Thyroid gland (tissue), 4 donors: ENCODE measurements around the gene HSPA1L. TPM values are rescaled to one million over a fixed set of nuclear protein-coding genes. Genes with fewer than 3 reads are reported as not detected.
"Not testable (repeated sequence)": the region's sequence is repeated elsewhere in the genome, so short reads cannot be mapped to it uniquely, and the experiment has no call there.

ENCODE experiments used
- DNase-seq, 2 donors: peaks; one replicate each; pipeline ENCODE4 v3.0.0-alpha.2; 2019
- H3K27ac ChIP-seq, 3 donors: fragments of 200-600 bp; sonication (generic); 1 replicate in 2 of 3; 2 replicates in 1 of 3; pipeline ENCODE4 v1.5.1; 2016 to 2019; ENCODE audit warnings: mild to moderate bottlenecking in 1 of 3, moderate library complexity in 1 of 3
- H3K27me3 ChIP-seq: fragments of 200-600 bp; sonication (generic); one replicate; pipeline ENCODE4 v1.5.1; 2019
- H3K36me3 ChIP-seq, 2 donors: fragments of 200-600 bp; sonication (generic); one replicate each; pipeline ENCODE4 v1.5.1; 2016 to 2019
- H3K4me1 ChIP-seq, 2 donors: fragments of 200-600 bp; sonication (generic); one replicate each; pipeline ENCODE4 v1.5.1; 2017 to 2019
- H3K4me3 ChIP-seq, 3 donors: fragments of 200-600 bp; sonication (generic); replicated peaks in 1 of 3; 1 replicate in 2 of 3; 2 replicates in 1 of 3; pipeline ENCODE4 v1.5.1; 2016; ENCODE audit warnings: mild to moderate bottlenecking in 1 of 3
- H3K9me3 ChIP-seq: fragments of 200-600 bp; sonication (generic); one replicate; pipeline ENCODE4 v1.5.1; 2017
- CTCF ChIP-seq, 6 experiments: fragments of 200-600 bp in 3 of 6; fragments of 450-650 bp in 3 of 6; sonication (generic) in 3 of 6; IDR thresholded peaks; one replicate each; pipeline ENCODE4 v1.5.1; 2016 to 2019; ENCODE audit warnings: antibody characterized with exemption in 6 of 6, mild to moderate bottlenecking in 2 of 6, inconsistent platforms in 1 of 6, moderate library complexity in 1 of 6
- POLR2A ChIP-seq, 2 donors: fragments of 450-650 bp; IDR thresholded peaks; one replicate each; pipeline ENCODE4 v1.6.1; 2017; ENCODE audit warnings: antibody characterized with exemption in 2 of 2, mild to moderate bottlenecking in 2 of 2, moderate library complexity in 1 of 2
- WGBS, 2 donors: methylation state at CpG; one replicate each; pipeline ENCODE4 v1.1.5; 2017; 5-methylcytosine and 5-hydroxymethylcytosine counted together
- intact Hi-C: fragments of 100-400 bp; cut with DNase I; formaldehyde crosslinking; loops from one replicate; pipeline ENCODE4 v1.15.1; 2023
- total RNA-seq, 4 donors: library from RNA; depleted of rRNA; stranded (reverse); fragments of >200 nt; gene quantifications; one replicate each; pipeline ENCODE4 v1.2.3, GENCODE V29; 2016

Gene HSPA1L
- total RNA-seq, 4 donors from 2014 or later = 3.5 to 4.1 (median 3.9) TPM

- intact Hi-C loops = loop anchor here (5.0 kb wide), 1 partner anchor 36 kb away; the partner anchor contains the start of gene EHMT2
- WGBS, 2 donors = 92 to 94% methylated on average over 7 of the region's 7 CpGs
These were observed 46.1 kb upstream of the HSPA1L start for GRCh38 chr6:31861150-31861549.

GRCh38 chr6:31860349-31860748, 45.3 kb upstream of the HSPA1L start:
- intact Hi-C loops = loop anchor here (5.0 kb wide), 1 partner anchor 37 kb away; the partner anchor contains the start of gene EHMT2

More at GRCh38 chr6:31861150-31861549, 46.1 kb upstream of the HSPA1L start:
- H3K4me1 ChIP-seq = peaks cover 17 to 22% of the 10 kb centered on the region in 2 donors
- no peak for TF ChIP-seq POLR2A (IDR thresholded peaks at IDR 0.05)
- no peak for TF ChIP-seq CTCF (IDR thresholded peaks at IDR 0.05)
- H3K27me3 ChIP-seq = no peaks in the 10 kb centered on the region
- H3K27ac ChIP-seq = peak overlapping the region in 1 of 3 donors; percentile 90
- H3K9me3 ChIP-seq = no peaks in the 10 kb centered on the region
- H3K36me3 ChIP-seq = peaks cover 14 to 23% of the 10 kb centered on the region in 2 donors
- no peak for DNase-seq
- H3K4me3 ChIP-seq = no peak overlapping the region

GRCh38 chr6:31859923-31860322, 44.8 kb upstream of the HSPA1L start:
- 95% methylated on average over 6 to 10 of the region's 11 CpGs for WGBS, 2 donors
- Histone ChIP-seq H3K4me3 (no peak overlapping the region), H3K4me1 (peaks cover 17 to 19% of the 10 kb centered on the region in 2 donors), H3K27me3 (no peaks in the 10 kb centered on the region), H3K36me3 (peaks cover 14 to 23% of the 10 kb centered on the region in 2 donors), H3K9me3 (no peaks in the 10 kb centered on the region), H3K27ac (no peak overlapping the region)
- intact Hi-C loops = loop anchor here (5.0 kb wide), 1 partner anchor 37 kb away; the partner anchor contains the start of gene EHMT2
- TF ChIP-seq CTCF (IDR thresholded peaks at IDR 0.05) = no peak
- no peak for TF ChIP-seq POLR2A (IDR thresholded peaks at IDR 0.05)
- no peak for DNase-seq

More at GRCh38 chr6:31860349-31860748, 45.3 kb upstream of the HSPA1L start:
- DNase-seq = no peak
- H3K4me3 ChIP-seq = no peak overlapping the region
- H3K9me3 ChIP-seq = no peaks in the 10 kb centered on the region
- H3K4me1 ChIP-seq = peaks cover 17 to 22% of the 10 kb centered on the region in 2 donors
- no peak overlapping the region for H3K27ac ChIP-seq
- no peaks in the 10 kb centered on the region for H3K27me3 ChIP-seq
- WGBS, 2 donors = 92 to 93% methylated on average over 13 of the region's 13 CpGs
- peaks cover 14 to 23% of the 10 kb centered on the region in 2 donors for H3K36me3 ChIP-seq
- TF ChIP-seq CTCF (IDR thresholded peaks at IDR 0.05) = no peak
- no peak for TF ChIP-seq POLR2A (IDR thresholded peaks at IDR 0.05)

- H3K9me3 ChIP-seq = no peaks in the 10 kb centered on the region
- no peak overlapping the region for H3K4me3 ChIP-seq
- peaks cover 14 to 23% of the 10 kb centered on the region in 2 donors for H3K36me3 ChIP-seq
- intact Hi-C loops = no loop called here
- no peaks in the 10 kb centered on the region for H3K27me3 ChIP-seq
- H3K27ac ChIP-seq = no peak overlapping the region
- no peak for DNase-seq
- WGBS, 2 donors = 85 to 90% methylated on average over 8 of the region's 8 CpGs
- no peak for TF ChIP-seq CTCF (IDR thresholded peaks at IDR 0.05)
- TF ChIP-seq POLR2A (IDR thresholded peaks at IDR 0.05) = no peak
- peaks cover 12 to 13% of the 10 kb centered on the region in 2 donors for H3K4me1 ChIP-seq
These were observed 43.6 kb upstream of the HSPA1L start for GRCh38 chr6:31858707-31859106.

GRCh38 chr6:31857774-31858173, 42.7 kb upstream of the HSPA1L start:
- H3K27ac ChIP-seq = peak overlapping the region in 1 of 3 donors; percentile 58
- H3K36me3 ChIP-seq = peaks cover 14 to 23% of the 10 kb centered on the region in 2 donors
- H3K4me1 ChIP-seq, H3K9me3 ChIP-seq, H3K27me3 ChIP-seq, intact Hi-C loops, H3K4me3 ChIP-seq: not testable (repeated sequence)
- DNase-seq = peak; percentile 72 to 76
- 43 to 66% methylated on average over 7 to 8 of the region's 8 CpGs for WGBS, 2 donors

- intact Hi-C loops, H3K4me1 ChIP-seq, H3K27ac ChIP-seq, DNase-seq, H3K9me3 ChIP-seq, H3K27me3 ChIP-seq, H3K36me3 ChIP-seq, H3K4me3 ChIP-seq: not testable (repeated sequence)
- WGBS, 2 donors = 80 to 96% methylated on average over 23 to 25 of the region's 35 CpGs
These were observed 37.1 kb upstream of the HSPA1L start for GRCh38 chr6:31851980-31852718.
